GM12878 (cell line): ENCODE results near the gene OR2B2. TPM values are rescaled to one million over a fixed set of nuclear protein-coding genes. Genes with fewer than 3 reads are reported as not detected.
A peak's percentile ranks its signal among the peaks of the same experiment; 100 is the strongest.

Source experiments
- ATAC-seq: fragments of 200-7000 bp; cut with Tn5 transposase; 3 replicates; pipeline ENCODE4 v1.9.1; 2020; ENCODE audit warnings: mild to moderate bottlenecking, moderate library complexity
- BruUV-seq: library from RNA; stranded (reverse); fragments of 400-500 nt; replicated peaks from 2 replicates; lab custom pipeline; 2021; lab: Mats Ljungman, UMichigan
- CTCF ChIA-PET: fragments of 300-600 bp; sonication (Branson Sonifier 250); formaldehyde crosslinking; extraction: SDS; loops from one replicate; lab custom pipeline; 2021; ENCODE audit warnings: inconsistent platforms; lab: Yijun Ruan, JAX
- POLR2A ChIA-PET: fragments of 350-600 bp; formaldehyde crosslinking; extraction: SDS; loops from one replicate; lab custom pipeline; 2021; ENCODE audit warnings: inconsistent platforms; lab: Charles Lee
- RAD21 ChIA-PET: fragments of 300-600 bp; sonication (Branson Sonifier 250); formaldehyde crosslinking; loops from one replicate; lab custom pipeline; 2023; ENCODE audit warnings: antibody characterized with exemption; ENCODE audit not compliant: unreplicated experiment; lab: Charles Lee
- SMC1A ChIA-PET: fragments of 300-600 bp; sonication (Branson Sonifier 250); formaldehyde crosslinking; loops from one replicate; lab custom pipeline; 2023; ENCODE audit not compliant: unreplicated experiment, uncharacterized antibody; lab: Charles Lee
- DNase-seq: peaks from one replicate; pipeline ENCODE4 v3.0.0-alpha.2; 2011; ENCODE audit warnings: low read depth, low spot score
- FAIRE-seq: peaks from 3 replicates; lab custom pipeline; 2011; peaks lifted over from hg19 to GRCh38; lab: Jason Lieb, UNC
- H2AFZ ChIP-seq: 2 replicates; pipeline ENCODE4 v1.6.0; 2011; ENCODE audit warnings: low read depth, low read length, control low read depth; ENCODE audit not compliant: control insufficient read depth
- H3K27ac ChIP-seq: 2 replicates; pipeline ENCODE4 v1.5.1; 2011; ENCODE audit warnings: control low read depth; ENCODE audit not compliant: control insufficient read depth, insufficient read depth
- H3K27me3 ChIP-seq, 2 experiments: replicated peaks in 1 of 2; 2 replicates each; pipeline versions ENCODE4 v1.6.0 to v1.6.1; 2011; ENCODE audit warnings: low read length in 1 of 2; ENCODE audit not compliant: control insufficient read depth in 2 of 2, insufficient read depth in 2 of 2
- H3K36me3 ChIP-seq, 2 experiments: 2 replicates each; pipeline ENCODE4 v1.5.1; 2011; ENCODE audit warnings: low read length in 1 of 2; ENCODE audit not compliant: control insufficient read depth in 2 of 2, insufficient read depth in 2 of 2
- H3K4me1 ChIP-seq: 2 replicates; pipeline ENCODE4 v1.6.1; 2011; ENCODE audit warnings: mild to moderate bottlenecking, low read length, moderate library complexity, mixed read lengths; ENCODE audit not compliant: control insufficient read depth, insufficient read depth
- H3K4me2 ChIP-seq: 2 replicates; pipeline ENCODE4 v1.6.0; 2011; ENCODE audit warnings: control low read depth; ENCODE audit not compliant: control insufficient read depth, insufficient read depth
- H3K4me3 ChIP-seq: fragments of 200-600 bp; sonication (generic); 2 replicates; pipeline ENCODE4 v1.5.1; 2016
- H3K79me2 ChIP-seq: 2 replicates; pipeline ENCODE4 v1.6.0; 2011; ENCODE audit warnings: low read length; ENCODE audit not compliant: control insufficient read depth, insufficient read depth
- H3K9ac ChIP-seq: 2 replicates; pipeline ENCODE4 v1.8.0; 2011; ENCODE audit warnings: low read length, control low read depth, mixed read lengths; ENCODE audit not compliant: control insufficient read depth, insufficient read depth
- H3K9me3 ChIP-seq: replicated peaks from 3 replicates; pipeline ENCODE4 v1.5.1; 2011; ENCODE audit warnings: mild to moderate bottlenecking, low read length; ENCODE audit not compliant: control insufficient read depth, insufficient read depth
- H4K20me1 ChIP-seq: 2 replicates; pipeline ENCODE4 v1.6.0; 2011; ENCODE audit not compliant: control insufficient read depth, insufficient read depth
- BHLHE40 ChIP-seq, 2 experiments: fragments of 450-650 bp in 1 of 2; IDR thresholded peaks; 2 replicates each; pipeline ENCODE4 v1.6.1; 2011 to 2017; ENCODE audit warnings: low read depth in 2 of 2, borderline replicate concordance in 1 of 2, improper control_type of control experiment in 1 of 2, low read length in 1 of 2, mild to moderate bottlenecking in 1 of 2
- E2F8 ChIP-seq: fragments of 450-650 bp; IDR thresholded peaks from 2 replicates; pipeline ENCODE4 v1.6.1; 2018; ENCODE audit warnings: mild to moderate bottlenecking, low read depth, moderate library complexity; ENCODE audit not compliant: partially characterized antibody
- ETV6 ChIP-seq, 2 experiments: fragments of 450-650 bp in 1 of 2; IDR thresholded peaks in 1 of 2; conservative IDR thresholded peaks in 1 of 2; 2 replicates each; pipeline ENCODE4 v1.6.1; 2014; ENCODE audit warnings: antibody characterized with exemption in 1 of 2, borderline replicate concordance in 1 of 2, low read depth in 1 of 2, mild to moderate bottlenecking in 1 of 2, moderate library complexity in 1 of 2
- JUNB ChIP-seq: IDR thresholded peaks from 2 replicates; pipeline ENCODE4 v1.6.1; 2016; ENCODE audit warnings: antibody characterized with exemption, mild to moderate bottlenecking
- KLF5 ChIP-seq: fragments of 450-650 bp; IDR thresholded peaks from 2 replicates; pipeline ENCODE4 v1.6.1; 2014; ENCODE audit warnings: mild to moderate bottlenecking; ENCODE audit not compliant: partially characterized antibody
- MEF2B ChIP-seq: fragments of 450-650 bp; IDR thresholded peaks from 2 replicates; pipeline ENCODE4 v1.6.1; 2018; ENCODE audit warnings: mild to moderate bottlenecking, moderate library complexity; ENCODE audit not compliant: partially characterized antibody, poor library complexity, severe bottlenecking
- MTA3 ChIP-seq: IDR thresholded peaks from 2 replicates; pipeline ENCODE4 v1.6.1; 2012; ENCODE audit warnings: low read length, inconsistent platforms, borderline replicate concordance
- NBN ChIP-seq: fragments of 450-650 bp; IDR thresholded peaks from 2 replicates; pipeline ENCODE4 v1.6.1; 2016
- RAD51 ChIP-seq: fragments of 450-650 bp; IDR thresholded peaks from 2 replicates; pipeline ENCODE4 v1.6.1; 2016; ENCODE audit warnings: moderate library complexity, mild to moderate bottlenecking, inconsistent platforms
- SUPT20H ChIP-seq: IDR thresholded peaks from 2 replicates; pipeline ENCODE4 v1.6.1; 2011; ENCODE audit warnings: low read depth, mild to moderate bottlenecking, low read length, moderate library complexity, borderline replicate concordance; ENCODE audit not compliant: control insufficient read depth
- TAF1 ChIP-seq: IDR thresholded peaks from 2 replicates; pipeline ENCODE4 v1.6.1; 2011; ENCODE audit warnings: mild to moderate bottlenecking, low read depth, low read length, borderline replicate concordance
- YY1 ChIP-seq: IDR thresholded peaks from 2 replicates; pipeline ENCODE4 v1.6.1; 2011; ENCODE audit warnings: low read depth, mild to moderate bottlenecking, low read length
- WGBS: methylation state at CpG from one replicate; pipeline ENCODE4 v1.1.6; 2016; ENCODE audit warnings: low lambda C conversion rate; ENCODE audit not compliant: insufficient replicate concordance, insufficient coverage; ENCODE audit errors: missing lambda C conversion rate; 5-methylcytosine and 5-hydroxymethylcytosine counted together
- in situ Hi-C: fragments of 300-500 bp; cut with MboI; formaldehyde crosslinking; loops from 9 replicates; pipeline ENCODE4 v1.14.3; 2018; ENCODE audit warnings: mixed read lengths
- intact Hi-C: fragments of 100-400 bp; cut with micrococcal nuclease; formaldehyde crosslinking; loops from one replicate; pipeline ENCODE4 v1.14.2; 2022; ENCODE audit not compliant: unreplicated experiment
- polyA plus RNA-seq, 11 experiments: library from polyadenylated mRNA; depleted of rRNA in 4 of 11; unstranded in 6 of 11; stranded (reverse) in 5 of 11; fragments of >200 nt; fragmentation: Nextera tagmentation in 4 of 11; fragmentation: Illumina TruSeq in 1 of 11; extraction: Ambion mirVana in 4 of 11; extraction: Trizol in 1 of 11; gene quantifications; 1 replicate in 1 of 11; 2 replicates in 10 of 11; pipeline versions ENCODE4 v1.2.1 to v1.2.3, GENCODE V29; 2011 to 2016; ENCODE audit warnings: inconsistent platforms in 2 of 11, missing spikeins in 2 of 11, low read depth in 1 of 11
- total RNA-seq, 4 experiments: library from RNA; depleted of rRNA in 3 of 4; stranded (reverse); fragments of >200 nt in 3 of 4; fragmentation: Illumina TruSeq in 1 of 4; extraction: Trizol in 1 of 4; gene quantifications; 2 replicates each; pipeline versions ENCODE4 v1.2.1 to v1.2.3, GENCODE V29; 2013 to 2021
- TF ChIP-seq, protein P1 (sequence below): fragments of 450-650 bp; IDR thresholded peaks from 2 replicates; pipeline ENCODE4 v1.6.1; 2017; ENCODE audit warnings: borderline replicate concordance

OR2B2 gene
- total and polyA plus RNA-seq, 10 of the 15 experiments (the other 5 are each of a cell fraction or from before 2014, with no cell fraction given): not detected

DNA sequence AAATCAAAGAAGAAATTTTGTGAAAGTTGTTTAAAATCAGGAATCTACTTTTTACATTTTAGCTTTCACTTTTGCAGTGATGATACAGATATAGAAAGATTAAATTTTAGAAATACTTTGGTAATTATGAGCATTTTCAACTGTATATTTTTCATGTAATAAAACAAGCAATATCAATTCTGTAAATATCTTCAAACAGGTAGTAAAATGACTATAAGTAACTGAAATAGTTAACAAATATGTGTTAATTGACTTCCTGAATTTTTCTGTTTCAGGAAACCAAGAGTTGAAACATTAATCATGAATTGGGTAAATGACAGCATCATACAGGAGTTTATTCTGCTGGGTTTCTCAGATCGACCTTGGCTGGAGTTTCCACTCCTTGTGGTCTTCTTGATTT lies 44.7 kb upstream of the OR2B2 start, which contains the start of gene OR2B6:
TSS of gene OR2B6 (plus strand) at position 301 of the 400 bp plus-strand sequence. CDS start at position 301, 0 bp downstream.
- no peak within 1 kb of the TSS for H3K4me2 ChIP-seq
- no peak within 1 kb of the TSS; the same call in 1 of the 2 replicates for H2AFZ ChIP-seq
- FAIRE-seq (peak; percentile 44), ATAC-seq (peak; percentile 61), DNase-seq (no peak)
- no peaks in the 10 kb centered on the region; a peak in 1 of 4 replicates for H3K36me3 ChIP-seq
- H3K4me1 ChIP-seq: no peaks in the 10 kb centered on the region
- no peak for TF ChIP-seq RAD51
- TF ChIP-seq JUNB: peak; percentile 15; the same call in 1 of the 2 replicates
- no peak for TF ChIP-seq MEF2B
- H3K27ac ChIP-seq: no peak within 1 kb of the TSS
- H3K4me3 ChIP-seq: no peak within 1 kb of the TSS
- WGBS: 11% methylated on average over 1 of the region's 1 CpG
- RAD21 ChIA-PET: interaction anchor here (0.6 kb wide), 1 partner anchor 120 kb away, joined by 3 read pairs; no protein-coding TSS in a partner anchor
- in situ Hi-C loops: no loop called here
- POLR2A ChIA-PET: interaction anchor here (0.6 kb wide), 1 partner anchor 43 kb away, joined by 3 read pairs; no protein-coding TSS in a partner anchor
- H3K9ac ChIP-seq: no peak within 1 kb of the TSS
- H4K20me1 ChIP-seq: no peaks in the 10 kb centered on the region
- SMC1A ChIA-PET: interaction anchor here (0.6 to 2.0 kb wide), 4 partner anchors 20 to 117 kb away, joined by 3 to 7 read pairs (median 3); no protein-coding TSS in a partner anchor
- no TSS peak for BruUV-seq
- no peaks in the 10 kb centered on the region for H3K79me2 ChIP-seq
- H3K9me3 ChIP-seq: no peaks in the 10 kb centered on the region
- no peaks in the 10 kb centered on the region for H3K27me3 ChIP-seq
- CTCF ChIA-PET: interaction anchor here (1.0 kb wide), 1 partner anchor 25 kb away, joined by 3 read pairs; no protein-coding TSS in a partner anchor
- intact Hi-C loops: no loop called here

GRCh38 chr6:27951040-27951439 lies 38.8 kb upstream of the OR2B2 start:
- intact Hi-C loops (no loop called here), in situ Hi-C loops (no loop called here)
- no peak overlapping the region for H3K4me3 ChIP-seq
- H3K4me1 ChIP-seq: no peaks in the 10 kb centered on the region
- no peak overlapping the region for H3K9ac ChIP-seq
- ChIA-PET RAD21 (no interaction called here), CTCF (no interaction called here), SMC1A (no interaction called here), POLR2A (no interaction called here)
- no peaks in the 10 kb centered on the region for H3K27me3 ChIP-seq
- no peaks in the 10 kb centered on the region for H3K9me3 ChIP-seq
- ATAC-seq (no peak), FAIRE-seq (no peak), DNase-seq (no peak)
- H3K4me2 ChIP-seq: no peak overlapping the region
- H3K79me2 ChIP-seq: no peaks in the 10 kb centered on the region
- H3K27ac ChIP-seq: no peak overlapping the region
- H3K36me3 ChIP-seq: no peaks in the 10 kb centered on the region
- no peak overlapping the region for H2AFZ ChIP-seq
- H4K20me1 ChIP-seq: no peaks in the 10 kb centered on the region
- BruUV-seq: no TSS peak
- 0% methylated on average over 1 of the region's 1 CpG for WGBS
- TF ChIP-seq BHLHE40 (IDR thresholded peaks at IDR 0.05; ENCODE audit: borderline replicate concordance in 1 of 2, low read depth in 2 of 2, low read length in 1 of 2) (no peak), ETV6 (conservative IDR thresholded peaks at IDR 0.05 in 1 of 2, IDR thresholded peaks at IDR 0.05 in 1 of 2; ENCODE audit: borderline replicate concordance in 1 of 2, low read depth in 1 of 2) (no peak), E2F8 (no peak), MTA3 (no peak), TAF1 (no peak), SUPT20H (no peak), KLF5 (no peak), YY1 (no peak), NBN (no peak)
- TF ChIP-seq, protein P1, sequence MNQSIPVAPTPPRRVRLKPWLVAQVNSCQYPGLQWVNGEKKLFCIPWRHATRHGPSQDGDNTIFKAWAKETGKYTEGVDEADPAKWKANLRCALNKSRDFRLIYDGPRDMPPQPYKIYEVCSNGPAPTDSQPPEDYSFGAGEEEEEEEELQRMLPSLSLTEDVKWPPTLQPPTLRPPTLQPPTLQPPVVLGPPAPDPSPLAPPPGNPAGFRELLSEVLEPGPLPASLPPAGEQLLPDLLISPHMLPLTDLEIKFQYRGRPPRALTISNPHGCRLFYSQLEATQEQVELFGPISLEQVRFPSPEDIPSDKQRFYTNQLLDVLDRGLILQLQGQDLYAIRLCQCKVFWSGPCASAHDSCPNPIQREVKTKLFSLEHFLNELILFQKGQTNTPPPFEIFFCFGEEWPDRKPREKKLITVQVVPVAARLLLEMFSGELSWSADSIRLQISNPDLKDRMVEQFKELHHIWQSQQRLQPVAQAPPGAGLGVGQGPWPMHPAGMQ: no peak
